GM12891 (cell line): ENCODE measurements around the gene NRXN3.

ENCODE experiments used
- POLR2A ChIP-seq: IDR thresholded peaks from 2 replicates; pipeline ENCODE4 v1.6.1; 2011; ENCODE audit warnings: low read depth, low read length, control low read depth
- SPI1 ChIP-seq: IDR thresholded peaks from 2 replicates; pipeline ENCODE4 v1.6.1; 2011; ENCODE audit warnings: low read depth, low read length, control low read depth
- TAF1 ChIP-seq: IDR thresholded peaks from 2 replicates; pipeline ENCODE4 v1.6.1; 2011; ENCODE audit warnings: low read depth, low read length, control low read depth

GRCh38 chr14:78933166-78933565, 763.0 kb downstream of the NRXN3 start:
- no peak for TF ChIP-seq TAF1
- TF ChIP-seq POLR2A: no peak
- TF ChIP-seq SPI1: no peak
